ENCODE results near the gene NTM.
A peak's percentile ranks its signal among the peaks of the same experiment; 100 is the strongest.

Gene NTM

DNA sequence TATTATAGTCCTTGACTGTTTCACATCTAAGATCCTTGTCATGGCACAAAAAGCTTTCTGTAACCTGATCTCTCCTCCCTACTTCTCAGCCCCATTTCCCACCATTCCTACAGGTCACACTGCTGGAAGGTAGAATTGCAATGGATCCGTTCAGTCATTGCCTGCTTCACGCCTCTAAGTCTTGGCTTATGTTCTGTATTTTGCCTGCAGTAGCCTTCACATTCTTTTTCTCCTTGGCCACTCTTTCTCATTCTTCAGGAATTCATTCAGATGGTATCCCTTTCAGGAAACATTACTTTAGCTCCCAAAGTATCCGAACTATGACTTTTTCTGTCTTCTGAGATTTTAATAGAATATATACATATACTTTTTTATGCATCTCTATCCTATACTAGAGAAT lies 731.5 kb downstream of the NTM start:
- no peak for DNase-seq

DNA sequence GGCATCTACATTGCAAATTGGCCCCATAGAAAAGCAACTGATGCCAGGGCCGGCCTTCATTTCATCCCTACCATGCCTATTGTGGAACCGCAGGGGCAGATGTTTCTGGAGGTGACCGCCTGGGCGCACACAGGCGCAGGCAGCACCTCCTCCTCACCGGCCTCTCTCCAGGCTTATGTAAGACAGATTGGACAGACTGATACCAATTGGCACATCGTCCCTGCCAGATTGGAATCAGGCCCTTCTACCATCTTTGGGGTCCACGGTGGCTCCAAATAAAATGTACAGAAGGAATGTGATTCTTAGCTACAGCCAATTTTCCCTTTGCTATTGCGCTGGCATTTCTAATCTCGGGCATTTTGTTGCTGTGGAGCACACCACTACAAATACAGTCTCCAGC lies 732.6 kb downstream of the NTM start:
- DNase-seq: no peak

DNA sequence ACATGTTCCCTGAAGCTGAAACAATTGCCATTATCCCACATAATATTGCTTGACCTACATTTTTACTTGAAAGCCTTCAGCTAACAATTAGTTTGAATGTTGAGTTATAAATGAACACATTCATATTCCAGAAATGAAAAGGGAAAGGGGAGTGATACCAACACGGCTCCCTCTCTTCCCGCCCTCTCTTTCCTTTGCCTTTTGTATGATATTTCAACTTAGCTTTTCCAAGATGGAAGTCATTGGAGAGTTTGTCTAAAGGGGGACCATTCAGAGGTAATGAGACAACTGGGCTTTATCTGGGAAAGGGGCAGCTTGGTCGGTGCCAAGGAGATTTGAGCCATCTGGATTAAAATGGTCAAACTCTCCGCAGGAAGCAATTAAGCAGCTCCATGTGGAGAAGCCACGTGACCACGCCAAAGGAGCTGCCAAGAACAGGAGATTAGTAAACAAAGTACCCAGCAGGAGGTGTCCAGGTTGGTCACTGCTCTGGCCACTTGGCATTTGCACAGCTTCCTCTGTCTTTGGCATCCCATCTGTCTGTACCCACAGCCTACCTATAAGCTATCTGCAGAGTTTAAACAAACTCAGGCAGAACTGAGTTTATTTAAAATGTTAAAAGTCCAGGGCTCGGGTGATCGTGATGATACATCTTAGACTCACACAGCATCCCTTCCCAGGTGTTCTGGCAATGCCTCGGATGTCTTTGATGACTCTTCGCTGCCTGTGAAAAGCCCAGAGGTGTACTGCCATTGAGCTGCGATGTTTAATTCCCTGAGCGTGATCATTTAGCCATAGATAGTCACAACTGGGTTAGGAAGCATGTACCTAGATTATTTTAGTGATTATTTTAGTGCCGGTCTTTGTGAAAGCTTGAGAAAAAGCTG lies 735.9 kb downstream of the NTM start:
- no peak for DNase-seq

DNA sequence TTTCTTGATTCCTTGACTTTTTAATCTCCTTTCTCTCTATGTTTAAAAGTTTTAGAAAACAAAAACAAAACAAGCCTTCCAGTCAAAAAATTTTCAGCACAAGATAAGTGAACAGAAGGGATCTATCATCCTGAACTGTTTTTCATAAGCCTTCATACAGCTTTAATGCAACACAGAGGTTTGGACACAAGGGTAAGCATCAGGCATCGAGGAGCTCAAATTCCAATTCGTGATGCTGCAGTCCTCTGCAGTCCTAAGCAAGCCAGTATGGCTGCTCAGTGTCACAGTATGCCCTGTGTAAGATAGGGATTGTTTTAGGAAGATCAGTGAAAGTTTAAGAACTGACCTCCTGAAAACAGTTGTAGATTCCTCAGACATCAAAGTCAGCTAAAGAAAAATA lies 740.9 kb downstream of the NTM start:
- no peak for DNase-seq

DNA sequence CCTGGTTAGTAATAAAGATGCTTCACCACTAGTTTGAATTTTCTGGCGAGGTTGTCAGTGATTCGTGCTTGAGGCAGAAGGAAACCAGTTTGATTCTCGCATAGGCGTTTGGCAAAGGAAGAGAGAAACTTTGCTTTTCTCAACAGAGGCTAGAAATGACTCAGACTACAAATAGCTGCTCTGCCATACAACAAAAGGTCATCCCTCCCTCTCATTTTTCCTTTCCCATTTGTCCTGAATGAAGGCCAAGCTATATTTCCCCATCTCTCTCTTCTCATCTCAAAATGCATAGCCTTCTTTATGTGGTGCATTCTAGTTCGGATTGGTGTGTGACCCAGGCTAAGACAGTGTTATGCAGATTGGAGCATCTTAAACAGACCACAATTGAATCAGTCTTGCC lies 741.4 kb downstream of the NTM start:
- no peak for DNase-seq

DNA sequence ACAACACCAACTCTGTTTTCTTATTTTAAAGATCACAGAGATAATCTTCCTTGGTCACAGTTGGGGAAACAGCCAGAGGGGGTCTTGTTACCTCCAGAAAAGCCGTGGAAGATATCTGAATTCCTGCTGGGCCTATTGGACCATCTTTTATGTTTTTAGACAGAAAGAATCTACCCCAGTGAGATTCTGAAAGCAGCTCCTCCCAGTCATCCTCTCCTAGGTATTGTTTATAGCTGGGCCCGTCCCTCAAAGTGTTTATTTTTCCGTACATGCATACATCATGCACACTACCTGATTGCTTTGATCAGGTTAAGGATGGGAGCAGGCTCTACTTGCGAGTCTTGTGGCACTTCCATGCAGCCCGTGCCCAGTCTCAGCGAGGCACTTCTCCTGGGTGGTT lies 742.4 kb downstream of the NTM start:
- DNase-seq: no peak

DNA sequence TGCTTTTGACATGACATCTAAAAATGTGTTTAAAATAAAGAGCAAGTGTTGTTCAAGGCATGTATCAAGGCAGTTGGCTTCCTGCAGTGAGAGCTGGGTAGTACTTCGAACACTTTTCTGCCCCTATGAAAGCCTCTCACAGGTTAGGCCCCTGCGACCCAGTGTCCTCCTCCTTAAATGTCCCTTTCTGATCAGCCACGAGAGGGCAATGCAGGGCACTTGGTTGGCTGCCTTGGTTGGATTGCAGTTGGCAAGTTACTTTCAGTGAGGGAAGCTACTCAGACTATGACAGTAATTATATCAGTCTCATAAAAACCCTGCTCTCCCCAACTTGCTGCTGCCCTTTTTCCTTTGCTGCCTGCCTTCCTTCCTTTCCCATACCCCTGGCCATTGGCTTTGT lies 743.8 kb downstream of the NTM start:
- peak; percentile 5 for DNase-seq

DNA sequence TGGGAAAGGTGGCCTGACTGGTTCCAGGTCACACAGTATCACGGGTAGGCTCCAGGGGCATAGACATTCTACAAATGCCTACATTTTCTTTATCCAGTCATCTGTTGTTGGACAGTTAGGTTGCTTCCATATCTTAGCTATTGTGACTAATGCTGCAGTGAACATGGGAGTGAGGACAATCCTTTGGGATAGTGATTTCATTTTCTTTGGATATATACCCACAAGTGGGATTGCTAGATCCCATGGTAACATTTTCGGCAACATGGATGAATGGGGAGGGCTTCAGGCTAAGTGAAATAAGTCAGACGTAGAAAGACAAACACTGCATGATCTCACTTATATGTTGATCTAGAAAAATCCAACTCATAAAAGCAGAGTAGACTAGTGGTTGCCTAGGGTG lies 744.3 kb downstream of the NTM start:
- DNase-seq: no peak

DNA sequence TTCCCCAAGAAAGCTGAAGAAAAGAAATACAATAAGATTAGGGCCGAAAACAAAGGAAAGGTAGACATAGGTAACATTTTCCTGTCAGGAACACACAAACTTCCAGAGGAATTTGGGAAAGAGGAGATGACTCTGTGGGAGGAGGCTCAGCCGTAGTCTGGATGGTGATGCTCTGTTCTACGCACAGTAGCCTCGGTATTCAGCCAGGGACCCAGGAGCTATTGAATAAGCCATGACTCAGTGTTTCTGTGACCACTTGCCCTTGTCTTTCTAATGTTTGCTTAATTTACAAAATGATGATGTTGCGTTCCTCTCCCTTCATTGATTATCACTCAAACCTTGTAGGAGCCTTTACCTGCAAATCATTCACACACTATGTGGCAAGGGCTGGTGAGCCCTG lies 745.0 kb downstream of the NTM start:
- no peak for DNase-seq

DNA sequence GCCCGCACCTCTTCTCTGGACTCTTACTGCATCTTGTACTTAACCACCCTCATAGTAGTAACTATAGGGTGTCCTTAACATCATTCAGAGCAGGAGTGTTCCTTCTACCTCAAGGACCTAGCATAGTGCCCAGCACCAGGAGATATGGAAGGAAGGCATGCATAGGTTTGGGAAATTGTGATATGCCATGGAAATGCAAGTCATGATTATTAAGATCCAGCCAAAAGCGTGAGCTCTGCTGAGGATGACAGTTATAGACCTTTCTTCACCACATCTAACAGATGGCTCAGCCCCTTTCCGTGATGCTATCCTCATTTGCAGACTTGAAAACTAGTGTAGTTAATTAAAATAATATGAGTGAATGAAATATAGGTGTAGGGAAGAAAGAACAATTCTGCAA lies 746.1 kb downstream of the NTM start:
- DNase-seq: no peak

DNA sequence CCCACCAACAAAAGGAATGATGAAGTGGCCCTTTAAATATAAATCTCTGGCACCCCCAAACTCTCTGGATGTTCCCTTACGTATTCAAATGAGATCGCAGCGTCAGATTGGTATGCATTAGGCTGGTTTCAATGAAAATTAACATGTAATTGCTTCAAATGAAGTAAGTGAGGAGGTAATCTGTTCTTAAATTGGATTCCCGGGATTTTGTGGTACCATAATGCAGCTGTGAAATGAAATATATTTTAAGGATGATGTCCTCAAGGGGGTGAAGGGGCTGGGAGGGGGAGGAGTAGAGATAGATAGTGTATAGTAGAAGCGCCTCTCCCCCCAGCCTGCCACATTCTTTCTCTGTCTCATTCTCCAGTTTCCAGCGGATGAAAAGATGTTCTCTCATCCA lies 748.2 kb downstream of the NTM start:
- no peak for DNase-seq

DNA sequence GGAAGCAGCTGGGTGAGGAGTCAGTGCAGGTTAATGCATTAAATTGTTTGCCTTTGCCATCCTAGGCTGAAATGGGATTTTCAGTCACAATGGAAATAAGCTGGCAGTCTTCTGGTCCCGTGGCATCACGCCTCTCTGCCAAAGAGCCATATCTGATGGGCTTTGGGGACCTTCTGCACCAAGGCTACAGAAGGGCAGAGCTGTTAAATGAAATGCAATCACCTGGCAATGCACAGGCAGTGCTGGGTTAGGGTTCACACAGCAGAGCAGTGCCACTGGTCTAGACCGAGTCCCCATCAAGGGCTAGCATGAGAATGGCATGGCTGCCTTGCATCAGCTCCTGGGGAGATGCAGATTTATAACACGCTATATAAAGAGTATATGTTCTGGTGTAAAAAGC lies 749.2 kb downstream of the NTM start:
- no peak for DNase-seq

DNA sequence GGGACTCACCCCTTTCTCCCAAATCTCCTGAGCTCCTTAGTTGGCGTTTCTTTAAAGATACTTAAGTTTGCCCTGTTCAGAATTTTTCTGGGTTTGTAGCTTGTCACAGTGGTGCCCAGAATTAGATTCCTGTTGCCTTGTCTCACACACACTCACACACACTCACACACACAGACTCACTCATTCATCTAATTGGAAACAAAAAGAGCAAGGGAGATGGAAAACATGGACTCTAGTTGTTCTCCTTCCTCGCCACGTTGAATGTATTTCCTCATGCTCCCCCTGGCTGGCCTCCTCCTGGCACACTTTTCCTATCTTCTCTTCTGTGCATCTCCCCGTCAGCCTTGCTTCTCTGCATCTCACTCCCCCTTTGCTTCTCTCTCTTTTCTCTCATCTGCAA lies 752.3 kb downstream of the NTM start:
- DNase-seq: no peak

DNA sequence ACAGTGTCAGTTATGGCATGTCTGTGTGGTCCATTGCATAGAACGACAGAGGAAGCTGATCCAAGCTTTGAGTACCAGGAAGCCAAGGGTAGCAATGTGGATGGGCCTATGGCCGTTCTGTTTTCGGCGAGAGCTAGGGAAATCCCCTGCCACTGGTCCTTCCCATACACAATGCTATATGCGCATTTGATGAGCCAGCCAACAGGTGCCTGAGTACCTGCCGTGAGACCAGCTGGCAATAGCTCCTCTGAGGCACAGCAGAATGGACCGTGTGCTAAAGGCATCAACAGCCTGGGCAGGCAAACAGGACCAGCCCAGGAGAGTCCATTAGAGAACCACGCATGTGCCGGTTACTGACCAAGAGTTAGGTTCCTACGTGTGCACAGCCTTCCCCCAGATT lies 753.0 kb downstream of the NTM start:
- no peak for DNase-seq

DNA sequence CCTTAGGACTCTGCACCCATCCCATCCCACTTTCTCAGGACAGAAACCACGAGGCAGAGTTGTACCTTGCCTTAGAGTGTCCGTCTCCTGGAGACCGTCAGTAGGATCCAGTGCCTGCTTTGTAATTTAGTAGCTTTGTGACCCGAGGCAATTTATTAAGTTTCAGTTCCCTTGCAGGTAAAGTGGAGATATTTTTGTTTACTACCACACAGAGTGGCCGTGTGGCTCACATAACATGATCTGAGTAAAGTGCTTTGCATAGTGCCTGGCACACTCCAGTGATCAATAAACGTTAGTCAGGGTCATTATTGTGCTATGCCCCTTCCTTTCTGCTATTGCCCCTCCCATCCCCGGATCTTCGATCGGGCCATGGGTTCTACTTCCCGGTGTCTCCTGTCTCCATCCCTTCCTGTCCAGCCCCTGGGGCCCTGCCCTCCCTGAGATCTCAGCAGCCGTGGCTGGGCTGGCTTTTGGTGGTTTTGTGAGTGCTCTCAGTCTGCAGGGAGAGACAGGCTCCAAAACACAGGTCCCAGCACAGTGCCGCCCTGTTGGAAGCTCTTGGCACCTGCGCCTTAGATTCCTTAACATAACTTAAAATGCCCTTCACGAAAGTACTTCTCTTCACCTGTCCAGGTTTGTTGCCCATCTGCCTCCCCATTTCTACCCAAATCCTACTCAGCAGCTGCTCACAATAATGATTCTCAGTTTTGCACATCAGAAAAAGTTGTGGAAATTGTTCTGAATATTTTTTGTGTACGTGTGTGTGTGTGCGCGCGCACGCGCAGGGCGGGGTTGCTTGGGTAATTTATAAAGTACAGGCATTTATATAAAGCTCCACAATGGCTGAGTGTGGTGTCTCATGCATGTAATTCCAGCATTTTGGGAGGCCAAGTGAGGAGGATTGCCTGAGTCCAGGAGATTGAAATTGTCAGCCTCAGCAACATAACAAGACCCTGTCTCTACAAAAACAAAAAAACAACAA lies 753.7 kb downstream of the NTM start:
- DNase-seq: no peak

DNA sequence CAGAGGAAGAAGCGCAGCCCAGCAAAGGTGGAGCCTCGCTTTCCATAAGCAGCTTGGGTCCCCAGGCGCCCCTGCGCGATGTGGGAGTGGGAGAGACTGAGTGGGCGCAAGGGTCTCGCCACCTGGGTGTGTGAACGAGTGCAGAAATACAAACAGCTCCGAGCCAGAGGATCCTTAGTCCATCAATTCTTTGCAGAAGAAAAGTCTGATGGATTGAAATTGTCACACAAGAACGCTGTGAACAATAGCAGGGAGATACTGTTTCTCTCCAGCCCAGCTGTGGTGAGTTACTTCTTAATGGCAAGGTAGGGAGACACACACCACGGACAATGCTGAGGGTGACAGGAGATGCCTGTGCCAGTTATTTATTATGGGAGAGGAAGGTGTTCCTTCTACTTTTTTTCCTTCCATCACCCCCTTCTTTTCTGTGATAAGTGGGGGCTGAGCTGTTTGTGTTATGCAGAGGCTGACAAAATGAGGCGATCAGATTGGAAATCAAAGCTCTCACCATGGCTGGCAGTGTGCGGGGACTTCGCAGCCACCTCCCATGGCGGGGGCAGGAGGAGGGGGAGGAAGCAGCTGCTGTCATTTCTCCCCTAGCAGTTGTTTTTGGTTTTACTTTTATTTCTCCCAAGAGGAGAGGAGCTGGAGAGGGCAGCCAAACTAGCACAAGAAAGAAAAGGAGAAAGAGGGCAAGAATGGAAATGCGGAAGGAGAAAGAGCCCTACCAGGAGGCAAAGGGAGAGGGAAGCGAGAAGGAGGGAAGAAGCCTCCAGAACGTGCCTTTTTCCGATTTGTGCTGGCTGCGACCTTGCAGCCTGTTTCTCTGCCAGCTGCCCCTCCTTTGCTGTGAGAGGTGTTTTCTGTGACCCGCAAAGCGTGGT lies 755.8 kb downstream of the NTM start:
- DNase-seq: no peak

DNA sequence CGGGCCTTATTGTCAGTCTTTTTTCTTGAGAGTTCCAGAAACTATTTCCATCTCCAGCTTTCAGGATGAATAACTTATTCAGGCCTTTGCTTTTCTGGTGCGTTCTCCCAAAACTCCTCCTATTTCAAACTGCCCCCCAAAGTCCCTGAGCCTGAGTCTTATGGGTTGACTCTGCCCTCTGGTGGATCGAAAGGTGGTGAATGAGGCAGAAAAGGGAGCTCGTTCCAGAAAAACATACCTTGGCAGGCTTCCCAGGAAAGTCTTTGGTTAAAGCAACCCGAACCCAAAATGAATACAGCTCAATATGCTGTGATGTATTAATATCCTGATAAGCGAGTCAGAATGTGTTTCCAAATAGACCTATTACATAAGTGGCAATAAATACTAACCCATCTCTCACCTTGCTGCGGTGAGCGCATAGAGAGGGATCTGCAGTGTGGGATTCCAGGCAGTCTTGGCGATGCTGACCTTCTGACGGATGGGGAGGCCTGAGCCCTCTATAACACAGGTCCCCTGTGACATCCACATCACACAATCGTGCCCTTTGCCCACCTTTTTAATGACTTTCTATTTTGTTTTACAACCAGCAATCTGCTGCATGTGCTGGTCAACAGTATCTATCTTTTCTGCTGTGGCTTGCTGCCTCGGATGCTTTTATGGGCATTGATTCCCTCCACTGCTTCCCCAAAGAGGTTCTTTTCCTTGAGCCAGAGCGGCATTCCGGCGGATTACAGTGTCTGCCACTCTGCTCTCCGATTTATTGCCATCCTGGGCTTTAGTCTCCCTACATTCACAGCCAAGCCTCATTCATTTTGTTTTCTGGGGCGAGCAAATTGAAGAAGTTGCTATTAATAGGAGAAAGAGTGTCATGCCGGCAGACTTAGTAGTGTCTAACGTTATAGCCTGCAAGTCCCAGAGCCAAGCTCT lies 756.8 kb downstream of the NTM start:
- DNase-seq: no peak

DNA sequence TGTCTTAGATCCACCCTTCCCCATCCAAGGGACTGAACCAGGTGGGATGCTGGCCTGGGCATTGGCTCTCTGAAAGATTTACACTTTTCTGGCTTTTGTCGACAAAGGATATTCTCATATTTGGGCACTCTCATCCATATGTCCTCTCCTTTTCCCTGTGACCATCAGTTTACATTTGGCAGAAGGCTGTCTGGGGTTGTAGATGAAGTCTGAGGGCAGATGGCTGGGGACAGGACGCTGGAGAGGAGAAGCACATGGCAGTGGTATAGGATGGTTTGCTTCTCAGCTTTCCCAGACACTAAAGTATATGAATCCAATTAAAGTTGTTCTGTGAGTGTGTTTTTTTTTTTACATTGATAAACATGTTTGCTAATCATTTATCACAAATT lies 757.5 kb downstream of the NTM start:
- no peak for DNase-seq

DNA sequence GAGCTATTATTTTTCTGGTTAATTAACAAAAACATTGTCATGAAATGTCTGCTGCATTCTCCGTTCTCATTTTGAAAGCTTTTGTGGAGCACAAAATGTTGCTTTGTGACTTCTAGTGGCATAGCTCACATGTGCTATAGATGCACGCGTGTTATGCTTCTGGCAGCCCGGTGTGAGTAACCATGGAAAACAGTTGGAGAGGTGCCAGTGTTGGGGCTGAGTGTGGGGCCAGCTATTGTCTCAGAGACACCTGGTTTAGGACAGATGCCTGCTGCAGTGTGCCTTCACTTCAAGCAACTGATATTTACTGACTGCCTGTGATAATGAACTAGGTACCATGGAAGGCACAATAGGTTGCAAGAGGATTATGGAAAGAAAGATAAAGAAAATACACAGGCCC lies 760.6 kb downstream of the NTM start:
- DNase-seq: no peak

DNA sequence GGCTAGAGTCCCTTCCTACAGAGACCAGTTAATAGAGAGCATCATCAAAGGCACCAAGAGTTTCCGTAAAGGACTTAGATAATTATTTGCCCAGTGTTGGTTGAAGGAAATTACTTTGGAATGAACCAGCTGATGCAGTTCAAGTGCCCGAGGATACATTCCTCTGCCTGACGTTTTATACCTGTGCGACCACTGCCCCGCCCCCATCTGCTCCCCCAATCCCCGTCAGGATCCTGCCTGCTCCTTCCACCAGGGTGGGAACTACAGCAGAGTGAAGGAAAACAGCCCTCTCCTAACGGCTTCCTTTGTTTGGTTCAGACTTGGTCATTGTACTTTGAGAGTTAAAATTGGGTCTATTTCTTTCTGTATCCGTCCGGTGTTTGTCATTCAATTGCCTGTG lies 761.5 kb downstream of the NTM start:
- DNase-seq: no peak

DNA sequence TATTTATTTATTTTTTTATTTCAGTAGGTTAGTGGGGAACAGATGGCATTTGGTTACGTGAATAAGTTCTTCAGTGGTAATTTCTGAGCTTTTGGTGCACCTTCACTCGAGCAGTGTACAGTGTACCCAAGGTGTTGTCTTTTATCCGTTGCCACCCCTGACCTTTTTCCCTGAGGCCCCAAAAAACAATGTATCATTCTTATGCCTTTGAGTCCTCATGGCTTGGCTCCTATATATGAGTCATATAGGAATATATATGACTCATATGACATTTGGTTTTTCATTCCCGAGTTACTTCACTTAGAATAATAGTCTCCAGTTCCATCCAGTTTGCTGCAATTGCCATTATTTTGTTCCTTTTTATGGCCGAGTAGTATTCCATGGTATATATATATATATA lies 763.9 kb downstream of the NTM start:
- no peak for DNase-seq

Measured in activated CD4-positive, alpha-beta T cell treated with anti-CD3 and anti-CD28 coated beads, Interleukin-10, Interleukin-2, amounts not matched to agents 100 ng/mL and 50 ng/mL, durations not matched to agents 16 hours and 8 hours (primary cell).